HG03565 (cell line): ENCODE measurements around the gene HRCT1.
"Not testable (repeated sequence)": the region's sequence is repeated elsewhere in the genome, so short reads cannot be mapped to it uniquely, and the experiment has no call there.

Experiments used
- ATAC-seq: cut with Tn5 transposase; IDR thresholded peaks from one replicate; pipeline ENCODE4 v1.9.1; 2021; ENCODE audit warnings: mild to moderate bottlenecking, moderate library complexity; ENCODE audit not compliant: unreplicated experiment

The HRCT1 gene

GRCh38 chr9:35905912-35906679 is at the start of gene HRCT1:
TSS of gene HRCT1 (plus strand) at chr9:35906202. CDS start at chr9:35906288, 86 bp downstream.
- ATAC-seq: no peak

- no peak for ATAC-seq
Observed at GRCh38 chr9:35856206-35856605, 49.8 kb upstream of the HRCT1 start.

GRCh38 chr9:35856882-35857281 is 49.1 kb upstream of the HRCT1 start:
- ATAC-seq: no peak

- ATAC-seq: no peak
Observed at GRCh38 chr9:35858458-35858857, 47.5 kb upstream of the HRCT1 start.

- ATAC-seq: no peak
Observed at GRCh38 chr9:35859310-35859989, 46.6 kb upstream of the HRCT1 start.

DNA sequence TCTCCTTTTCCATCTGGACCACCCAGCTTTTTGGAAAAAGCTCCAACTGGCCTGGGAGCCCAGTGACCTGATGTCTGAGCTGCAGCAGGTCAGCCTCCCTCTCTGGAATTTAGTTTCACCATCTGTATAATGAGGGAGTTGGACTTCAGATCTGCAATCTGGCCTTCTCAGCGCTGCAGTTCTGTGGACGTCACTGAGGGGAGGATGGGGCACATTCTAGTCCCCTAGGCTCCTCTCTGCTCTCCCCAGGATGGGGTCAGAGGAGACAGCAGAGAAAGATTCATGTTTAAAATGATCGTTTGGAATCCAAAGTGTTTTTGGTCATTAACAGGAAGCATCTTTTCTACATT is 46.0 kb upstream of the HRCT1 start:
- no peak for ATAC-seq

DNA sequence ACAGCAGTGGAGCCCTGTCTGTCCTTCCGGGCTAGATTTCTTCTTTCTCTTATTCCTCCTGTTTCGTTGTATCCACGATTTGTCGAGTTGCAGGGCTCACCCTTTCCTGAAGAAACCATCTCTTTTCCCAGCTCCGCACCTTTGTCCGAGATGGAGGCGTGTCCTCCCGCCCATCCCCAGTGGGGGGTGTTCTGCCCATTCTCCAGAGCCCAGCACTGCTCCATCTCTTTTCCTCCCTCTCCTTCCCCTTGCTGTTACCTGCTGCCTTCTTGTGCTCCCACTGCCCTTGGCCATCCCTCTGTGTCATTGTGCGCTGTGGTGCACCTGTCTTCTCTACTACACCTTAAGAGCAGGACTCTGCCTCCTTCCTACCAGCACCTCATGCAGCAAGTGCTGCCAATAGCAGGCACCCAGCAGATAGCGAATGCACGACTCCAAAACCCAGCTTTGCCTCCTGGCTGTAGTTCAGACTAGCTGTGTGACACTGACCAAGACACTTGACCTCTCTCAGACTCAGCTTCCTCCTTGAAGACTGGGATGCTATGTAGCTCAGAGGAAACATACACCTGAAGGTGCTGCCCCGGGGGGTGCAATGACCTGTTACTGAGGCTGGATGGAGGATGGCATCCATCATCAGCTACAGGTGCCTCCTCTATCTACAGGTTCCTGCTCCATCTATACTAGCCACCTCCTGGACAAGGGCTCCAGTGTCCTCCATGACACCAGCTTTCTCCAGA is 44.7 kb upstream of the HRCT1 start:
- ATAC-seq: no peak

DNA sequence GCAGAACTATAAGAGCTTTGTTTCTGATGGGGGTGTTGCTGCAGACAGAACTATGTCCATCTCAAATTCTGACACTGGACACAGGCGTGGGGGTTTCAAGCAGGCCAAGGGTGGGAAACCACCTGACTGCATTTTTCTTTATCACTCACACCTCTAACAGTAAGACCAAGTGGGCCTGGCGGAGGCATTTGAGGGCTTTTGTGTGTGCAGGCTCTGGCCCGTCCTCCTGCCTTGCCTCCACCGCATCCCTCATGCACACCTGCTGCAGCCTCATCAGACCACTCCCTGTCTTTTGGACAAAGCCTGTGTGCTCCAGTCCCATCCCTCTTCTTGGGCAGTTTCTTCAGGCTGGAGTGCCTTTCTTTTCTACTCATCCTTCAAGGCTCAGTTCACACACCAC is 43.7 kb upstream of the HRCT1 start:
- ATAC-seq: no peak

GRCh38 chr9:35863583-35863982 is 42.4 kb upstream of the HRCT1 start:
- no peak for ATAC-seq

GRCh38 chr9:35864695-35865255 is 41.2 kb upstream of the HRCT1 start:
- no peak for ATAC-seq

DNA sequence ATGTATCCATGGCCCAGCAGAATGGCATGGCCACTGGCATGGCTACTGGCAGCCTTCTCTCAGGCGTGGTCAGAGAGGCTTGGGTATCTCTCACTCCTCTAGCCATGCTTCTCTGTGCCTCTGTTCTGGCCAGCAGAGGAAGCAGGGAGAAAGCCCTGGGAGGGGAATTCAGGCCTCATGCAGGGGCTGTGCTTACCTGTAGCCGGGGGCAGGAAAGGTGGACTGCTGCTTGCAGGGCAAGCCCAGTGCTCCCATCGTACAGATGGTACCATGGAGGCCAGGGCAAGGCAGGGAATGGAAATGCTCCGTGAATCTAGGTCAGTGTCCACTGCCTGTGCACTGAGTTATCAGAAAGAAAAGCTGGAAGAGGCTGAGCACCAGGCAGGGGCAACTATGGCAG is 38.5 kb upstream of the HRCT1 start:
- no peak for ATAC-seq

DNA sequence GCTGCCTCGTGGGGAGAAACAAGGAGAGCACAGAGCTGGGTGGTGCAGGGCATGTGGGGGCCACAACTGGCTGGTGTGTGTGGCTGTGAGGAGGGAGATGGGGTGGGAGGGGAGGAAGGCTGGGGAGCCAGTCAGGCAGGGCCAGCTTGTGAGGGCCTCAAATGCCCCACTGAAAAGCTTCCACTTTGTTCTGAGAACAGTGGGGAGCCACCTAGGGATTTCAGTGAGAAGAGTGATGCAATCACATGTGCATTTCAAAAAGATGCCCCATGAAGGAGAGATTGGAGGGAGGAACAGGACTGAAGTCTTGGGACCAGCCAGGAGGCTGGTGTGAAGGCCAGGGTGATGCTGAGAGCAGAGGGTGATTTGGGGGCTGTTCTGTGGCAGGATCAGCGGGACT is 37.1 kb upstream of the HRCT1 start:
- ATAC-seq: no peak

GRCh38 chr9:35869621-35870216 is 36.3 kb upstream of the HRCT1 start:
- no peak for ATAC-seq

DNA sequence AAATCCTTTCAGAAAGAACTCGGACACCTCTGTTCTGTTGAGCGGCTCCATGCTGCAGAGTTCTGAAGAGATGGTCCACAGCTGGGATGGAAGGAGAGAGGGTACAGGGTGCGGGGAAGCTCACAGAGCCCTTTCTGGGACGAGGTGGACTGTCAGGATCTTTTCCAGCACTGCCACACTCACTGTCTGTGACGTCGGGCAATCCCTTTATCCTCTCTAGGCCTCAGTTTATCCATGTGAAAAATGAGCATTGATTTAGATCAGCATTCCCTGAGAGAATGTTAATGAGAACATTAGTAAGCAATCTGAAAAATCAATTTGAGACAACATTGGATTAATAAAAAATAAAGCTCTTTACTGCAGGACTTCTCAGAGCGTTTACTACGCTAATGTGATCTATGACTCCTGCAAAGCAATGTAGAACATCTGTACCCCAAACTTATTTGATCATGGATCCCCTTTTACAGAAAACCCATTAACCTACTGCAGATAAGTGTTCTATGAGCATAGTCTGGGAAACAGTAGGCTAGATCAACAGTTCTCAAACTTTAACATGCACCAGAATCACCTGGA is 35.6 kb upstream of the HRCT1 start, which contains the start of gene OR13J1:
Gene OR13J1, minus strand, starts transcription at position 51 of the 573 bp plus-strand sequence. Its CDS starts 0 bp downstream, at position 51.
- ATAC-seq: no peak

- ATAC-seq: no peak
Observed at GRCh38 chr9:35871545-35871944, 34.5 kb upstream of the HRCT1 start.

- no peak for ATAC-seq
Observed at GRCh38 chr9:35872505-35872904, 33.5 kb upstream of the HRCT1 start.

- ATAC-seq: no peak
Observed at GRCh38 chr9:35882263-35882848, 23.6 kb upstream of the HRCT1 start.

- no peak for ATAC-seq
Observed at GRCh38 chr9:35882996-35883395, 23.0 kb upstream of the HRCT1 start.

GRCh38 chr9:35884908-35885307 is 21.1 kb upstream of the HRCT1 start:
- ATAC-seq: not testable (repeated sequence)

DNA sequence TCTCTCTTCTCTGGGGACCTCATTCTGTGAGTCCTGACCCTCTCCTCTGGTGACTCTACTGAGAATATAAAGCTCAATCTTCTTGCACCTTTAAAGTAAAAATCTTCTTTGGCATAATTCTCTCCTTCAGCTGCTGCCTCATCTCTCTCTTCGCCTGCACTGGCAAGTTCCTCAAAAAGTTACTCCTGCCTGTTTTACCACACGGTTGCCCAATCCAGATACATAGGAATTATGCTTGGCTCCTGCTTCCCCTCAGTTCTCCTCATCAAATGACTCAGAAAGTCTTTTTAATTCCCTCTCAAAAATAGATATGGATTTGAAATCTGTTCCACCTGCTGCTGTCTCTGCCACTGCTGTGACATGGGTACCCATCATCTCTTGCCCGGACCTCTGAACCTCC is 14.4 kb upstream of the HRCT1 start:
- ATAC-seq: no peak
